SU-DHL-6 (cell line): ENCODE measurements around the gene SKA3.

Experiments
- H2AFZ ChIP-seq: fragments of 200-600 bp; sonication (generic); 2 replicates; pipeline ENCODE4 v1.6.1; 2014; ENCODE audit warnings: low read depth, mild to moderate bottlenecking, moderate library complexity, mixed read lengths, antibody characterized with exemption, low read length; ENCODE audit not compliant: severe bottlenecking
- H3F3A ChIP-seq: fragments of 200-600 bp; shearing (Covaris generic); 2 replicates; pipeline ENCODE4 v1.6.0; 2016; ENCODE audit warnings: antibody characterized with exemption, mild to moderate bottlenecking; ENCODE audit not compliant: insufficient read depth
- H3K27ac ChIP-seq: fragments of 200-600 bp; sonication (generic); 2 replicates; pipeline ENCODE4 v1.5.1; 2016; ENCODE audit warnings: low read depth, mild to moderate bottlenecking, low read length, moderate library complexity, mixed read lengths
- H3K27me3 ChIP-seq: fragments of 200-600 bp; sonication (generic), shearing (Covaris generic); 2 replicates; pipeline ENCODE4 v1.6.0; 2014; ENCODE audit warnings: mild to moderate bottlenecking, low read length
- H3K36me3 ChIP-seq: fragments of 200-600 bp; sonication (generic); 2 replicates; pipeline ENCODE4 v1.6.1; 2014; ENCODE audit warnings: mild to moderate bottlenecking, low read length, mixed read lengths
- H3K4me2 ChIP-seq: fragments of 300-600, 200-600 bp; shearing (Covaris generic), sonication (generic); 2 replicates; pipeline ENCODE4 v1.6.0; 2014; ENCODE audit warnings: low read length, low read depth, mild to moderate bottlenecking; ENCODE audit not compliant: poor library complexity, severe bottlenecking
- H3K4me3 ChIP-seq: fragments of 200-600 bp; sonication (generic); 2 replicates; pipeline ENCODE4 v1.5.1; 2014; ENCODE audit warnings: antibody characterized with exemption, low read length, mild to moderate bottlenecking, mixed read lengths; ENCODE audit not compliant: insufficient read depth, poor library complexity, severe bottlenecking
- H3K79me2 ChIP-seq: fragments of 200-600 bp; sonication (generic); 2 replicates; pipeline ENCODE4 v1.6.1; 2014; ENCODE audit warnings: mild to moderate bottlenecking, low read length, moderate library complexity; ENCODE audit not compliant: insufficient read depth
- H3K9ac ChIP-seq: fragments of 200-600 bp; sonication (generic); 2 replicates; pipeline ENCODE4 v1.7.0; 2014; ENCODE audit warnings: mild to moderate bottlenecking, low read length
- H3K9me2 ChIP-seq: fragments of 200-600 bp; sonication (generic); replicated peaks from 2 replicates; pipeline ENCODE4 v1.6.1; 2014; ENCODE audit warnings: low read length; ENCODE audit not compliant: insufficient read depth
- H3K9me3 ChIP-seq: fragments of 200-600 bp; sonication (generic); 2 replicates; pipeline ENCODE4 v1.6.1; 2014; ENCODE audit warnings: low read length, mixed read lengths; ENCODE audit not compliant: insufficient read depth
- H4K20me1 ChIP-seq: fragments of 200-600 bp; sonication (generic); 2 replicates; pipeline ENCODE4 v1.6.1; 2014; ENCODE audit warnings: low read depth, mild to moderate bottlenecking, antibody characterized with exemption, low read length, moderate library complexity, mixed read lengths
- CTCF ChIP-seq: fragments of 200-600 bp; sonication (generic); IDR thresholded peaks from one replicate; pipeline ENCODE4 v1.5.1; 2017; ENCODE audit warnings: antibody characterized with exemption, mild to moderate bottlenecking, low read length, moderate library complexity; ENCODE audit not compliant: insufficient read depth, poor library complexity, severe bottlenecking
- EZH2phosphoT487 ChIP-seq: fragments of 200-600 bp; sonication (generic), shearing (Covaris generic); conservative IDR thresholded peaks from 2 replicates; pipeline ENCODE4 v1.6.1; 2018; ENCODE audit warnings: mild to moderate bottlenecking, antibody characterized with exemption, low read length, moderate library complexity, mixed read lengths

Gene SKA3

GRCh38 chr13:21117104-21117809, 59.1 kb downstream of the SKA3 start:
- Histone ChIP-seq H3K9me2 (no peaks in the 10 kb centered on the region), H3K4me2 (no peak overlapping the region), H3K27ac (no peak overlapping the region), H3F3A (no peaks in the 10 kb centered on the region), H3K79me2 (no peaks in the 10 kb centered on the region), H4K20me1 (no peaks in the 10 kb centered on the region), H3K36me3 (no peaks in the 10 kb centered on the region), H3K27me3 (no peaks in the 10 kb centered on the region), H3K4me3 (no peak overlapping the region), H3K9ac (no peak overlapping the region), H2AFZ (no peak overlapping the region), H3K9me3 (no peaks in the 10 kb centered on the region)
- TF ChIP-seq CTCF (no peak), EZH2phosphoT487 (no peak)

GRCh38 chr13:21116141-21116540, 60.2 kb downstream of the SKA3 start:
- Histone ChIP-seq H3K9ac (no peak overlapping the region), H3K79me2 (no peaks in the 10 kb centered on the region), H3K27me3 (no peaks in the 10 kb centered on the region), H4K20me1 (no peaks in the 10 kb centered on the region), H3K9me3 (no peaks in the 10 kb centered on the region), H3K4me3 (no peak overlapping the region), H2AFZ (no peak overlapping the region), H3K27ac (no peak overlapping the region), H3F3A (no peaks in the 10 kb centered on the region), H3K9me2 (no peaks in the 10 kb centered on the region), H3K4me2 (no peak overlapping the region), H3K36me3 (no peaks in the 10 kb centered on the region)
- no peak for TF ChIP-seq CTCF

- H3K27ac ChIP-seq = no peak overlapping the region
- no peaks in the 10 kb centered on the region for H3K27me3 ChIP-seq
- no peaks in the 10 kb centered on the region for H3K9me2 ChIP-seq
- H3K79me2 ChIP-seq = no peaks in the 10 kb centered on the region
- H3F3A ChIP-seq = no peaks in the 10 kb centered on the region
- no peaks in the 10 kb centered on the region for H3K9me3 ChIP-seq
- no peak overlapping the region for H3K9ac ChIP-seq
- no peak overlapping the region for H3K4me3 ChIP-seq
- no peak overlapping the region for H2AFZ ChIP-seq
- TF ChIP-seq EZH2phosphoT487 (no peak), CTCF (no peak)
- H3K4me2 ChIP-seq = no peak overlapping the region
- no peaks in the 10 kb centered on the region for H4K20me1 ChIP-seq
- no peaks in the 10 kb centered on the region for H3K36me3 ChIP-seq
Measured at GRCh38 chr13:21115231-21115630, 61.1 kb downstream of the SKA3 start.
